Measurements from ENCODE around the gene KCNH1.
A peak's percentile ranks its signal among the peaks of the same experiment; 100 is the strongest.

Gene KCNH1

DNA sequence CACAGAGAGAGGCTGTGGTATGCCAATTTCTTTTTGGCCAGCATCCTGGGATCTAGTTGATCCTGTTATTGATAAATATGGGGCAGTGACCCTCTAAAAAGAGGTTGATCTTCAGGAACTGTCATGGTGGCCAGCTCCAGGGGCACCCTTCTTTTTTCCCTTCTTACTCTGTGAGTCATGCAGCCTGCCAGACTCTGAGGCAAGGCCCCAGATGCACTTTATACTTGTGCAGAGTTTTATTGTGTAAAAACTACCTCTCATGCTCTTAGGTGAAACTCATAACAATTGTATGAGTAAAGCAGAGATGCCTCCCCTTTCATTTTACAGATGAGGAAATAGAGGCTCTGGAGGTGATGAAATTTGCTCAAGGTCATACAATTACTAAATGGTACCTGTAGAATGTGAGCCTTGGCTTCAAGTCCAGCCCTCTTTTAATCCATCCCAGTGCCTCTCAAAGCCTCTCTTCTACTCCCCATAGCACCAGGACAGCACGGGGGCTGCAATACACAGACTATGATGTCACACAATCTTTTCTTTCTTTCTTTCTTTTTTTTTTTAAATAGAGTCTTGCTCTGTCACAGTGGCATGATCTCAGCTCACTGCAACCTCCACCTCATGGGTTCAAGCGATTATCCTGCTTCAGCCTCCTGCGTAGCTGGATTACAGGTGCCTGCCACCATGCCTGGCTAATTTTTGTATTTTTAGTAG is 387.8 kb downstream of the KCNH1 start:
- TF ChIP-seq, protein P1, sequence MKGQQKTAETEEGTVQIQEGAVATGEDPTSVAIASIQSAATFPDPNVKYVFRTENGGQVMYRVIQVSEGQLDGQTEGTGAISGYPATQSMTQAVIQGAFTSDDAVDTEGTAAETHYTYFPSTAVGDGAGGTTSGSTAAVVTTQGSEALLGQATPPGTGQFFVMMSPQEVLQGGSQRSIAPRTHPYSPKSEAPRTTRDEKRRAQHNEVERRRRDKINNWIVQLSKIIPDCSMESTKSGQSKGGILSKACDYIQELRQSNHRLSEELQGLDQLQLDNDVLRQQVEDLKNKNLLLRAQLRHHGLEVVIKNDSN (IDR thresholded peaks at IDR 0.05) = no peak
- TF ChIP-seq, protein P2, sequence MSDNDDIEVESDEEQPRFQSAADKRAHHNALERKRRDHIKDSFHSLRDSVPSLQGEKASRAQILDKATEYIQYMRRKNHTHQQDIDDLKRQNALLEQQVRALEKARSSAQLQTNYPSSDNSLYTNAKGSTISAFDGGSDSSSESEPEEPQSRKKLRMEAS (IDR thresholded peaks at IDR 0.05) = no peak
- no peak for TF ChIP-seq TCF12 (IDR thresholded peaks at IDR 0.05; ENCODE audit: low read depth)
- TF ChIP-seq, protein P3, sequence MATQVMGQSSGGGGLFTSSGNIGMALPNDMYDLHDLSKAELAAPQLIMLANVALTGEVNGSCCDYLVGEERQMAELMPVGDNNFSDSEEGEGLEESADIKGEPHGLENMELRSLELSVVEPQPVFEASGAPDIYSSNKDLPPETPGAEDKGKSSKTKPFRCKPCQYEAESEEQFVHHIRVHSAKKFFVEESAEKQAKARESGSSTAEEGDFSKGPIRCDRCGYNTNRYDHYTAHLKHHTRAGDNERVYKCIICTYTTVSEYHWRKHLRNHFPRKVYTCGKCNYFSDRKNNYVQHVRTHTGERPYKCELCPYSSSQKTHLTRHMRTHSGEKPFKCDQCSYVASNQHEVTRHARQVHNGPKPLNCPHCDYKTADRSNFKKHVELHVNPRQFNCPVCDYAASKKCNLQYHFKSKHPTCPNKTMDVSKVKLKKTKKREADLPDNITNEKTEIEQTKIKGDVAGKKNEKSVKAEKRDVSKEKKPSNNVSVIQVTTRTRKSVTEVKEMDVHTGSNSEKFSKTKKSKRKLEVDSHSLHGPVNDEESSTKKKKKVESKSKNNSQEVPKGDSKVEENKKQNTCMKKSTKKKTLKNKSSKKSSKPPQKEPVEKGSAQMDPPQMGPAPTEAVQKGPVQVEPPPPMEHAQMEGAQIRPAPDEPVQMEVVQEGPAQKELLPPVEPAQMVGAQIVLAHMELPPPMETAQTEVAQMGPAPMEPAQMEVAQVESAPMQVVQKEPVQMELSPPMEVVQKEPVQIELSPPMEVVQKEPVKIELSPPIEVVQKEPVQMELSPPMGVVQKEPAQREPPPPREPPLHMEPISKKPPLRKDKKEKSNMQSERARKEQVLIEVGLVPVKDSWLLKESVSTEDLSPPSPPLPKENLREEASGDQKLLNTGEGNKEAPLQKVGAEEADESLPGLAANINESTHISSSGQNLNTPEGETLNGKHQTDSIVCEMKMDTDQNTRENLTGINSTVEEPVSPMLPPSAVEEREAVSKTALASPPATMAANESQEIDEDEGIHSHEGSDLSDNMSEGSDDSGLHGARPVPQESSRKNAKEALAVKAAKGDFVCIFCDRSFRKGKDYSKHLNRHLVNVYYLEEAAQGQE (IDR thresholded peaks at IDR 0.05; ENCODE audit: low read depth) = no peak
- TF ChIP-seq EP300 (IDR thresholded peaks at IDR 0.05; ENCODE audit: borderline replicate concordance) = no peak

DNA sequence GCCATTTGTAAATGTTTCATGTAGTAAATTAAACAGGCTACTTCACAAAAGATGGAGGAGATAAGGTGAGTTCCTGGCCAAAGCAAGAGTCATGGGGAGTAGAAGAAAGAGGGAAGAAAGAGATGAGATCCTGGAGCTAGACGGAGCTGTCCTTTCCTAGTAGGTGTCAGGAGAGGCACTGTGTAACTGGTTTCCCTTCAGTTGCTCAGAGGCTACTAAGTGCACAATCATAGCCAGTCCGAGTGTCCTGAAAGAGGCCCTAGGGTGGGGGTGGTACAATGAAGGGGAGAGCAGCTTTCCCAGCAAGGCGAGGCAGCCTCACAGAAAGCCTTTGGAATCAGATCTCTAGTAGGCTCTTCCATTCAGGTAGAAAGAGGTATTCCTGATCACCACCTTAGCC is 390.9 kb downstream of the KCNH1 start:
- TF ChIP-seq, protein P1 (IDR thresholded peaks at IDR 0.05) = no peak
- TF ChIP-seq, protein P3 (IDR thresholded peaks at IDR 0.05; ENCODE audit: low read depth) = no peak
- TF ChIP-seq NFIC (IDR thresholded peaks at IDR 0.05) = no peak
- TF ChIP-seq TAF1 (IDR thresholded peaks at IDR 0.05; ENCODE audit: low read depth) = no peak
- TF ChIP-seq CEBPB (IDR thresholded peaks at IDR 0.05) = no peak
- TF ChIP-seq, protein P2 (IDR thresholded peaks at IDR 0.05) = no peak
- TF ChIP-seq FOXM1 (IDR thresholded peaks at IDR 0.05; ENCODE audit: borderline replicate concordance, low read depth) = no peak
- TF ChIP-seq EP300 (IDR thresholded peaks at IDR 0.05; ENCODE audit: borderline replicate concordance) = no peak
- no peak for TF ChIP-seq CREB1 (IDR thresholded peaks at IDR 0.05; ENCODE audit: low read depth)
- no peak for TF ChIP-seq YY1 (IDR thresholded peaks at IDR 0.05; ENCODE audit: low read depth)
- TF ChIP-seq EGR1 (IDR thresholded peaks at IDR 0.05) = no peak
- TF ChIP-seq TCF12 (IDR thresholded peaks at IDR 0.05; ENCODE audit: low read depth) = no peak
- no peak for TF ChIP-seq ZBTB7A (IDR thresholded peaks at IDR 0.05; ENCODE audit: low read depth)
- TF ChIP-seq TEAD4 (IDR thresholded peaks at IDR 0.05) = no peak
- no peak for TF ChIP-seq RAD21 (IDR thresholded peaks at IDR 0.05; ENCODE audit: low read depth)

DNA sequence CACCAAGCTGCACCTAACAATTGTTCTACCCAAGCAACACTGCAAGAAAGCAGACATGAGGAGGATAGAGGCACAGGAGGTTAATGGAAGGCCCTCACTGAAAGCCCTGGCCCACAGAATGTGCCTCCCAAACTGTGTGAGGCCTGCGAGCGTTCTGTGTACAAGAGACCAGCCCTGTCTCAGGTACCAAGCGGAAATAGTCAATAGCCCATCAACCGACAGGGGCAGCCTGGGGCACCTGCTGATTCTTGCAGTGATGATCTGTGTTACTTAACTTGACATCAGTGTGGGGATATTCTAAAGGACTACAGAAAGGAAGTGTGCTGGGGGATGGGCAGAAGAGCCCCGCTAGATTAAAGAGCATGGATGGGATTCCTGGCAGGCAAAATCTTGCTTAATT is 392.4 kb downstream of the KCNH1 start:
- TF ChIP-seq ZBTB7A (IDR thresholded peaks at IDR 0.05; ENCODE audit: low read depth) (no peak), NFIC (IDR thresholded peaks at IDR 0.05) (no peak), FOXM1 (IDR thresholded peaks at IDR 0.05; ENCODE audit: borderline replicate concordance, low read depth) (no peak), EP300 (IDR thresholded peaks at IDR 0.05; ENCODE audit: borderline replicate concordance) (no peak)
- TF ChIP-seq, protein P2 (IDR thresholded peaks at IDR 0.05) = no peak

DNA sequence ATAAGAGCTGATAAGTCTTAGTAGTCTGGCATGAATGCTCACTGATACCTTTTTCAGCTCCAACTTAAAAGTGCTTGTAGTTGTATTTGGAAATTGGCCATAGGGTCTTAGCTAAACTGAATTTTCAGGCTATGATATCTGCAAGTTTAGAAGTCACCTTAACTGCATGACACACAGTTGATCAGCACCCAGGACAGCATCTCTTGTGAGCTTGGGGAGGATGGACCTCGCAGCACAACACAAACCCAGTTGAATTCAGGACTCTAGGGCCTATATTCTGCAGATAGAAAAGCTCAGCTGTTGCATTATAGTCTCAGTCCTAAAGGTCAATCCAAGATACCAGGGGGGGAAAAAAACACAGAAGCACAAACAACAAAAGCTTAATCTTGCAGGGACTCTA is 394.3 kb downstream of the KCNH1 start:
- TF ChIP-seq CEBPB (IDR thresholded peaks at IDR 0.05) (no peak), EP300 (IDR thresholded peaks at IDR 0.05; ENCODE audit: borderline replicate concordance) (no peak), CREB1 (IDR thresholded peaks at IDR 0.05; ENCODE audit: low read depth) (no peak)
- TF ChIP-seq, protein P3 (IDR thresholded peaks at IDR 0.05; ENCODE audit: low read depth) = peak; percentile 79

DNA sequence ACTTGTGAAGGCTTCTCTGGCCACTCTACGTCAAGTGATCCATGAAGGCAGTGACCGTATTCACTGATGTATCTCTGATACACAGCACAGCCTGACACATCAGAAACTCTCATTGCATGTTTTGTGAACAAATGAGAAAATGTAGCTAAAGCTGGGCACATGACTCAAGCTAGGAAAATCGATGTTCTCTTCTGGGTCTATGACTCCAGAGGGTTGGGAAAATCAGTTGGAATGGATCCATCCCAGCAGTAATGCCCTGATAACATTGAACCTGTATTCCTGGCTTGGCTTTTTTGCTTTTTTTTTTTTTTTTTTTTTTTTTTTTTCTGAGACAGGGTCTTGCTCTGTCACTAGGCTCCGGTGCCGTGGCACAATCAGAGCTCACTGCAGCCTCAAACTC is 395.7 kb downstream of the KCNH1 start:
- TF ChIP-seq RAD21 (IDR thresholded peaks at IDR 0.05; ENCODE audit: low read depth) = no peak
- TF ChIP-seq, protein P1 (IDR thresholded peaks at IDR 0.05) = no peak
- TF ChIP-seq TAF1 (IDR thresholded peaks at IDR 0.05; ENCODE audit: low read depth) = no peak
- no peak for TF ChIP-seq NFIC (IDR thresholded peaks at IDR 0.05)
- TF ChIP-seq, protein P2 (IDR thresholded peaks at IDR 0.05) = no peak
- TF ChIP-seq CEBPB (IDR thresholded peaks at IDR 0.05) = no peak
- no peak for TF ChIP-seq FOXM1 (IDR thresholded peaks at IDR 0.05; ENCODE audit: borderline replicate concordance, low read depth)
- TF ChIP-seq EGR1 (IDR thresholded peaks at IDR 0.05) = no peak
- no peak for TF ChIP-seq ZBTB7A (IDR thresholded peaks at IDR 0.05; ENCODE audit: low read depth)
- TF ChIP-seq, protein P3 (IDR thresholded peaks at IDR 0.05; ENCODE audit: low read depth) = no peak
- TF ChIP-seq TCF12 (IDR thresholded peaks at IDR 0.05; ENCODE audit: low read depth) = no peak
